Esophagus (tissue), 2 donors: ENCODE results near the gene MDFIC2. TPM values are rescaled to one million over a fixed set of nuclear protein-coding genes. Genes with fewer than 3 reads are reported as not detected.
"Not testable (repeated sequence)": the region's sequence is repeated elsewhere in the genome, so short reads cannot be mapped to it uniquely, and the experiment has no call there.

Experiments
- H3K27ac ChIP-seq, 2 donors: one replicate each; pipeline ENCODE4 v1.5.1; 2013; ENCODE audit warnings: low read depth in 2 of 2, mild to moderate bottlenecking in 2 of 2, inconsistent platforms in 1 of 2, low read length in 1 of 2, moderate library complexity in 1 of 2
- H3K27me3 ChIP-seq, 2 donors: one replicate each; pipeline ENCODE4 v1.6.1; 2013; ENCODE audit warnings: low read length in 2 of 2, control low read depth in 1 of 2, mild to moderate bottlenecking in 1 of 2; ENCODE audit not compliant: insufficient read depth in 2 of 2, control insufficient read depth in 1 of 2
- H3K36me3 ChIP-seq, 2 donors: one replicate each; pipeline ENCODE4 v1.6.1; 2013; ENCODE audit warnings: low read length in 1 of 2; ENCODE audit not compliant: control insufficient read depth in 2 of 2, insufficient read depth in 2 of 2
- H3K4me1 ChIP-seq, 2 donors: one replicate each; pipeline ENCODE4 v1.6.1; 2013; ENCODE audit warnings: low read length in 1 of 2; ENCODE audit not compliant: control insufficient read depth in 2 of 2, insufficient read depth in 2 of 2
- H3K4me3 ChIP-seq, 2 donors: one replicate each; pipeline ENCODE4 v1.5.1; 2013; ENCODE audit warnings: low read length in 2 of 2, mild to moderate bottlenecking in 2 of 2, low read depth in 1 of 2, moderate library complexity in 1 of 2
- H3K9me3 ChIP-seq, 2 donors: one replicate each; pipeline ENCODE4 v1.6.1; 2013; ENCODE audit warnings: mild to moderate bottlenecking in 2 of 2, low read depth in 1 of 2, low read length in 1 of 2, moderate library complexity in 1 of 2; ENCODE audit not compliant: control insufficient read depth in 2 of 2, insufficient read depth in 1 of 2
- WGBS, 2 donors: extraction: QIAGEN DNeasy Blood & Tissue Kit; methylation state at CpG; one replicate each; pipeline ENCODE4 v1.1.7; 2013; 5-methylcytosine and 5-hydroxymethylcytosine counted together
- polyA plus RNA-seq, 2 donors: library from polyadenylated mRNA; stranded (reverse); fragments of 200-250 nt; gene quantifications; one replicate each; pipeline ENCODE4 v1.2.3, GENCODE V29; 2013
- donor health status: healthy with polysubstance abuse.
- donor health status: Bipolar disorder and iron deficiency.

Gene MDFIC2
- polyA plus RNA-seq: not detected

DNA sequence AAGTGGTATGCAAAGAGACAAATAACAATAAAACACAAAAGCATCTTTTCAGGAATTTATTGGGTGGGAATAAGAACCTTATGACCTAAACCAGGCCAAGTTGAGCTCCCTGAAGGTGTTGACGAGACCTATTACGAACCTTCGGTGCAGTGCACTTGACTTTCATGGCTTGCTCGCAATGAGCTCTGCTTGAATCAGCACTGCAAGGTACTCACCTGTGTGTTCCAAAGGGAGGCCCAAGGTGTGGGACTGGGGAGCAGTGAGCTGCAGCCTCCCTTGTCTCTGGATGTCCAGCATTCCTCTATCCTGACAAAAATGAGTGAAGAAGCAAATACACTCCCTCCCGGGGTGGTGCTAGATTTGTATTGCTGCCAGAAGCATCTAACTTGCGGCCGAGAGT, at the start of gene MDFIC2:
Gene MDFIC2 (minus strand): TSS at position 303 of the 400 bp plus-strand sequence. CDS start 665 bp downstream, outside the sequence.
- 74 to 78% methylated on average over 7 of the region's 7 CpGs for WGBS, 2 donors
- H3K36me3 ChIP-seq: no peaks in the 10 kb centered on the region
- no peak within 1 kb of the TSS for H3K27ac ChIP-seq
- no peaks in the 10 kb centered on the region for H3K27me3 ChIP-seq
- H3K4me1 ChIP-seq: no peaks in the 10 kb centered on the region
- H3K4me3 ChIP-seq: no peak within 1 kb of the TSS
- H3K9me3 ChIP-seq: no peaks in the 10 kb centered on the region

GRCh38 chr3:70360979-70361760, 48.7 kb upstream of the MDFIC2 start:
- 71 to 75% methylated on average over 9 of the region's 9 CpGs for WGBS, 2 donors
- H3K4me1 ChIP-seq: no peaks in the 10 kb centered on the region
- H3K9me3 ChIP-seq: no peaks in the 10 kb centered on the region
- no peaks in the 10 kb centered on the region for H3K36me3 ChIP-seq
- no peak overlapping the region for H3K4me3 ChIP-seq
- no peak overlapping the region for H3K27ac ChIP-seq
- no peaks in the 10 kb centered on the region for H3K27me3 ChIP-seq

GRCh38 chr3:70359711-70360110, 47.3 kb upstream of the MDFIC2 start:
- Histone ChIP-seq H3K27me3 (no peaks in the 10 kb centered on the region), H3K4me1 (no peaks in the 10 kb centered on the region), H3K9me3 (no peaks in the 10 kb centered on the region), H3K27ac (no peak overlapping the region), H3K4me3 (no peak overlapping the region), H3K36me3 (no peaks in the 10 kb centered on the region)
- WGBS, 2 donors: 88 to 93% methylated on average over 5 of the region's 5 CpGs

DNA sequence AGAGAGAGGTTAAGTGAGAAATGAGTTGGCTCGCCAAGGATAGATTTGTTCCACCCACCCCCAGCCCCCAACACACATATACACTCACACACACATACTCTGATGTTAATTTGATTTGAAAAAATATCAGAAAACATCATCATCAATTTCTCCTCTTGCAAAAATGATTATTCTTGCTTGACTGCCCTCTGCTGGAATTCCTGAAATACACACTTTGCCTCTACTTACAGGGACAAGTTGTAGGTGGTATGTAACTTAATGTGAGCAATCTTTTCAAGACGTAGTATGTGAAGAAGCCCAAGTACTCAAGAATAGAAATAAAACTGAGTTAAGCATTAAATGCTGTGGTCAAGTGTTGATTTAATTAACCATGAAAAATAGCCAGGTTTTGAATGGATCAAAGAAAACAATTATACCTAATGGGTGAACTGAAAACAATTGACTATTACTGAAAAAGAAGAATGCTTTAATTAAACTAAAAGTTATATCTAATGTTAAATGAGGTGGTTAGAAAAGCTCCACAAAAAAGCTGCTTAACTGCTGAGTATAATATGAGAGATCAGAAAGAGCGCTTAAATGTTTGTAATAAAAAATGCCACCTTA, 46.6 kb upstream of the MDFIC2 start:
- WGBS, 2 donors: 46 to 57% methylated on average over 3 of the region's 3 CpGs

DNA sequence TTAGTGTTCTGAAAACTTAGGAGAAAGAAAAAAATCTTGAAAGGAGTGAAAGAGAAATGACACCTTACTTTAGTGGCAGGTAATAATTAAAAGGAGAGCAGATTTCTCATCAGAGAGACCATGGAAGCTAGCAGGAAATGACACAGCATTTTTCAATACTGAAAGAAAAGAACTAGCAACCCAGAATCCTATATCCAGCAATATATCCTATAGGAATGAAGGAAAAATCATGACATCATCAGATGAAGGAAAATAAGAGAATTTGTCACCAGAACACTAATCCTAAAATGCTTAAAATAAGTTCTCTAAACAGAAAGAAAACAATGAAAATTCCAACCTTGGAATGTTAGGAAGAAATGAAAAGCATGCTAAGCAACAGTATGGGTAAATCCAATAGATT, 39.8 kb upstream of the MDFIC2 start:
- H3K27ac ChIP-seq: no peak overlapping the region
- no peaks in the 10 kb centered on the region for H3K27me3 ChIP-seq
- H3K4me1 ChIP-seq: no peaks in the 10 kb centered on the region
- H3K9me3 ChIP-seq: no peaks in the 10 kb centered on the region
- H3K36me3 ChIP-seq: no peaks in the 10 kb centered on the region
- no peak overlapping the region for H3K4me3 ChIP-seq

More for the DNA sequence above, 46.6 kb upstream of the MDFIC2 start:
- Histone ChIP-seq H3K4me3 (no peak overlapping the region), H3K27ac (no peak overlapping the region), H3K36me3 (no peaks in the 10 kb centered on the region), H3K9me3 (no peaks in the 10 kb centered on the region), H3K4me1 (no peaks in the 10 kb centered on the region), H3K27me3 (no peaks in the 10 kb centered on the region)

- Histone ChIP-seq H3K36me3 (no peaks in the 10 kb centered on the region), H3K4me3 (no peak overlapping the region), H3K9me3 (peaks cover 0 to 2% of the 10 kb centered on the region in 2 donors), H3K27me3 (no peaks in the 10 kb centered on the region), H3K4me1 (no peaks in the 10 kb centered on the region), H3K27ac (no peak overlapping the region)
- WGBS, 2 donors: 20 to 39% methylated on average over 1 of the region's 1 CpG
Measured at GRCh38 chr3:70342149-70342548, 29.7 kb upstream of the MDFIC2 start.

DNA sequence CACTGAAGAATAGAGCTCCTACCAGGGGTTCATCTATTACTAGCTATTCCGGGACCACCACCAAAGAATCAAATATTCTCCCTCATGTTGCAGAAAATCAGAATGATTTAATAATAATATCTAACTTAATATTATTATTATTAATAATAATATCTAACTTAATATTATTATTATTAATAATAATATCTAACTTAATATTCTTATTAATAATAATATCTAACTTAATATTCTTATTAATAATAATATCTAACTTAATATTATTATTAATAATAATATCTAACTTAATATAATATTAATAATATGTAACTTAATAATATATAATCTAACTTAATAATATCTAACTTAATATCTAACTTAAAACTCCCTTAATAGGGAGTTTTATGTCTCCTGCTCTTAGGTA, 24.4 kb upstream of the MDFIC2 start:
- H3K27me3 ChIP-seq, H3K9me3 ChIP-seq, H3K36me3 ChIP-seq, H3K4me1 ChIP-seq, H3K4me3 ChIP-seq, H3K27ac ChIP-seq: not testable (repeated sequence)
- 89 to 91% methylated on average over 1 of the region's 1 CpG for WGBS, 2 donors

DNA sequence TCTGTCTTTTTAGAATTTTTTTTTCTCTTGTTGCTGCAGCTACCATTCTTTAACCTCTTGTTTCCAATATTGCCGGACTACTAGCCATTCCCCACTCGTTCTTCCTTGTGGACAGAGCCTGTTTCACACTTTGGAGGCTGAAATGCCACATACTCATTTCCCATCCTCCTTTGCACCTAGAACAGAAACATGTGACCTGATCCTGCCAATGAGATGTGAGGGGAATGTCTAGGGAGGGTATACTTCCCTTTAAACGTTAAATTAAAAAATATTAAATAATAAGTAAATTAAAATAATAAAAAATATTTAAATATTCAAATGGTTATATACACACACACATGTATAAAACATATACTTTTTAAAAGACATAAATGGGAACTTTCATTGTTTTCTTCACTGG, 20.6 kb upstream of the MDFIC2 start:
- H3K27ac ChIP-seq: no peak overlapping the region
- H3K9me3 ChIP-seq: no peaks in the 10 kb centered on the region
- 84 to 86% methylated on average over 3 of the region's 3 CpGs for WGBS, 2 donors
- H3K36me3 ChIP-seq: no peaks in the 10 kb centered on the region
- no peaks in the 10 kb centered on the region for H3K4me1 ChIP-seq
- no peak overlapping the region for H3K4me3 ChIP-seq
- no peaks in the 10 kb centered on the region for H3K27me3 ChIP-seq

DNA sequence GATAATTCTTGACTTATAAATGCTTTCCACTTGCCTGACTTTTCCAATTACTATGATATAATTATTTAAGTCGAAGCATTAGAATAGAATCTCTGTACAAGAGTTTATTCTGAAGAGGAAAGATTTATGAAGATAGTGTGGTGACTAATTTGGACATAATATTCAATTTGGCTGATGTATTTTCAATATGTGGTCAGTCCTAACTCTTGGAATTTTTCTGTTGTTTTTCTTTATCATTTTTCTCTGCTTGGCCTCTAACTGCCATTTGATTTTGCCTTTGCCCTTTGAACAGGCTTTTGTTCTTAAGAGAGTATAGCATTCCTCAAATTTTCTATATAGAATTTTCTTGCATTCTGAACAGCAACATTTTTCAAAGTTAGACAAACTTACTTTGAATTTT, 2.6 kb upstream of the MDFIC2 start:
- Histone ChIP-seq H3K9me3 (no peaks in the 10 kb centered on the region), H3K27ac (no peak overlapping the region), H3K4me3 (no peak overlapping the region), H3K36me3 (no peaks in the 10 kb centered on the region), H3K27me3 (no peaks in the 10 kb centered on the region), H3K4me1 (no peaks in the 10 kb centered on the region)
- 74 to 78% methylated on average over 1 of the region's 1 CpG for WGBS, 2 donors

DNA sequence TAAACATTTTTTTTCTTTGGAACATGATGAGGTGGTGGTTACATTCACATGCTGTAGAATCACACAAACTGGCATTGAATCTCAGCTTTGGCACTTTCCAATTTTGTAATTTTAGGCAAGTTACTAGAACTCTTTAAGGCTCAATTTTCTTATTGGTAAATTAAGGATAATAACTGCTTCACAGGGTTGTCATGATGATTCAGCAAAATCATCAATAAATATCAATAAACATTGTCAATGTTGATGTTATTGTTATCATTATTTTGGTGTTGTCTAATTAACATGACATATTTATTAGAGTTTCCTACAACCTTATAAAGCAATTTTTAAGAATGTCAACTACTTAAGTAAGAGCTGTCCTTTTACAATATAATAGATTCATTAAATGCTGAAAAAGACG, 1.6 kb downstream of the MDFIC2 start:
- no peak overlapping the region for H3K27ac ChIP-seq
- 94 to 99% methylated on average over 1 of the region's 1 CpG for WGBS, 2 donors
- H3K27me3 ChIP-seq: no peaks in the 10 kb centered on the region
- H3K9me3 ChIP-seq: no peaks in the 10 kb centered on the region
- H3K4me1 ChIP-seq: no peaks in the 10 kb centered on the region
- no peaks in the 10 kb centered on the region for H3K36me3 ChIP-seq
- H3K4me3 ChIP-seq: no peak overlapping the region
